Loucy (cell line): ENCODE measurements around the gene NNMT.

Experiments
- H2AFZ ChIP-seq: fragments of 200-600 bp; sonication (generic); 2 replicates; pipeline ENCODE4 v1.6.0; 2016; ENCODE audit warnings: antibody characterized with exemption, mild to moderate bottlenecking, low read length, moderate library complexity
- H3F3A ChIP-seq: fragments of 200-600 bp; 2 replicates; pipeline ENCODE4 v1.6.0; 2016; ENCODE audit warnings: antibody characterized with exemption, low read depth, mild to moderate bottlenecking
- H3K27me3 ChIP-seq: fragments of 200-600 bp; sonication (generic); 2 replicates; pipeline ENCODE4 v1.6.1; 2014; ENCODE audit warnings: low read length, mild to moderate bottlenecking; ENCODE audit not compliant: insufficient read depth, poor library complexity, severe bottlenecking
- H3K36me3 ChIP-seq: fragments of 200-600 bp; sonication (generic); 2 replicates; pipeline ENCODE4 v1.6.1; 2016; ENCODE audit warnings: low read length; ENCODE audit not compliant: insufficient read depth
- H3K4me1 ChIP-seq: fragments of 200-600 bp; sonication (generic); 2 replicates; pipeline ENCODE4 v1.5.1; 2014; ENCODE audit warnings: low read length, mild to moderate bottlenecking; ENCODE audit not compliant: insufficient read depth, poor library complexity, severe bottlenecking
- H3K4me2 ChIP-seq: fragments of 200-600 bp; sonication (generic); 2 replicates; pipeline ENCODE4 v1.6.0; 2014; ENCODE audit warnings: antibody characterized with exemption, low read length, low read depth, mild to moderate bottlenecking; ENCODE audit not compliant: poor library complexity, severe bottlenecking
- H3K4me3 ChIP-seq: fragments of 200-600 bp; sonication (generic); 2 replicates; pipeline ENCODE4 v1.5.1; 2014; ENCODE audit warnings: low read length, mild to moderate bottlenecking, mixed read lengths; ENCODE audit not compliant: poor library complexity, severe bottlenecking
- H3K79me2 ChIP-seq: fragments of 200-600 bp; sonication (generic); 2 replicates; pipeline ENCODE4 v1.6.1; 2014; ENCODE audit warnings: low read length; ENCODE audit not compliant: insufficient read depth
- H3K9ac ChIP-seq: fragments of 200-600 bp; sonication (generic); 2 replicates; pipeline ENCODE4 v1.6.0; 2014; ENCODE audit warnings: mild to moderate bottlenecking, low read depth, low read length, moderate library complexity; ENCODE audit not compliant: poor library complexity, severe bottlenecking
- H3K9me2 ChIP-seq: fragments of 200-600 bp; sonication (generic); replicated peaks from 2 replicates; pipeline ENCODE4 v1.6.1; 2016; ENCODE audit warnings: low read depth, low read length, mixed read lengths
- H3K9me3 ChIP-seq: fragments of 200-600 bp; sonication (generic); 2 replicates; pipeline ENCODE4 v1.6.1; 2014; ENCODE audit warnings: mild to moderate bottlenecking, antibody characterized with exemption, low read length, low read depth; ENCODE audit not compliant: insufficient read depth
- H4K20me1 ChIP-seq: fragments of 200-600 bp; sonication (generic); 2 replicates; pipeline ENCODE4 v1.6.0; 2014; ENCODE audit warnings: antibody characterized with exemption, low read length, mild to moderate bottlenecking; ENCODE audit not compliant: insufficient read depth, poor library complexity, severe bottlenecking
- EZH2phosphoT487 ChIP-seq: fragments of 200-600 bp; IDR thresholded peaks from 2 replicates; pipeline ENCODE4 v1.6.1; 2018; ENCODE audit warnings: antibody characterized with exemption, mild to moderate bottlenecking, moderate library complexity, borderline replicate concordance
- TF ChIP-seq, protein P1 (sequence below): fragments of 200-600 bp; sonication (generic); conservative IDR thresholded peaks from 2 replicates; pipeline ENCODE4 v1.5.1; 2014; ENCODE audit warnings: mild to moderate bottlenecking, antibody characterized with exemption, low read length

Gene NNMT

DNA sequence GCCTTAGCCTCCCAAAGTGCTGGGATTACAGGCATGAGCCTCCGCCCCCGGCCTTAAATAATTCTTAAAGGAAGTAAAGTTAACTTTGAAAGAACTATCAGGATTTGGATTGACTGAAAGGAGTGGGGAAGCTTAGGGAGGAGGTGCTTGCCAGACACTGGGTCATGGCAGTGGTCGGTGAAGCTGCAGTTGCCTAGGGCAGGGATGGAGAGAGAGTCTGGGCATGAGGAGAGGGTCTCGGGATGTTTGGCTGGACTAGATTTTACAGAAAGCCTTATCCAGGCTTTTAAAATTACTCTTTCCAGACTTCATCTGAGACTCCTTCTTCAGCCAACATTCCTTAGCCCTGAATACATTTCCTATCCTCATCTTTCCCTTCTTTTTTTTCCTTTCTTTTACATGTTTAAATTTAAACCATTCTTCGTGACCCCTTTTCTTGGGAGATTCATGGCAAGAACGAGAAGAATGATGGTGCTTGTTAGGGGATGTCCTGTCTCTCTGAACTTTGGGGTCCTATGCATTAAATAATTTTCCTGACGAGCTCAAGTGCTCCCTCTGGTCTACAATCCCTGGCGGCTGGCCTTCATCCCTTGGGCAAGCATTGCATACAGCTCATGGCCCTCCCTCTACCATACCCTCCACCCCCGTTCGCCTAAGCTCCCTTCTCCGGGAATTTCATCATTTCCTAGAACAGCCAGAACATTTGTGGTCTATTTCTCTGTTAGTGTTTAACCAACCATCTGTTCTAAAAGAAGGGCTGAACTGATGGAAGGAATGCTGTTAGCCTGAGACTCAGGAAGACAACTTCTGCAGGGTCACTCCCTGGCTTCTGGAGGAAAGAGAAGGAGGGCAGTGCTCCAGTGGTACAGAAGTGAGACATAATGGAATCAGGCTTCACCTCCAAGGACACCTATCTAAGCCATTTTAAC is at the start of gene NNMT:
NNMT (plus strand) TSS at position 724 of the 929 bp plus-strand sequence; CDS start at position 882, 158 bp downstream.
- Histone ChIP-seq H4K20me1 (no peaks in the 10 kb centered on the region), H2AFZ (no peak within 1 kb of the TSS; the same call in 1 of the 2 replicates), H3K4me3 (no peak within 1 kb of the TSS), H3K9me2 (no peaks in the 10 kb centered on the region), H3K36me3 (no peaks in the 10 kb centered on the region), H3K27me3 (no peaks in the 10 kb centered on the region), H3F3A (no peaks in the 10 kb centered on the region), H3K4me2 (no peak within 1 kb of the TSS), H3K4me1 (no peaks in the 10 kb centered on the region), H3K79me2 (no peaks in the 10 kb centered on the region), H3K9me3 (no peaks in the 10 kb centered on the region), H3K9ac (no peak within 1 kb of the TSS)
- TF ChIP-seq, protein P1, sequence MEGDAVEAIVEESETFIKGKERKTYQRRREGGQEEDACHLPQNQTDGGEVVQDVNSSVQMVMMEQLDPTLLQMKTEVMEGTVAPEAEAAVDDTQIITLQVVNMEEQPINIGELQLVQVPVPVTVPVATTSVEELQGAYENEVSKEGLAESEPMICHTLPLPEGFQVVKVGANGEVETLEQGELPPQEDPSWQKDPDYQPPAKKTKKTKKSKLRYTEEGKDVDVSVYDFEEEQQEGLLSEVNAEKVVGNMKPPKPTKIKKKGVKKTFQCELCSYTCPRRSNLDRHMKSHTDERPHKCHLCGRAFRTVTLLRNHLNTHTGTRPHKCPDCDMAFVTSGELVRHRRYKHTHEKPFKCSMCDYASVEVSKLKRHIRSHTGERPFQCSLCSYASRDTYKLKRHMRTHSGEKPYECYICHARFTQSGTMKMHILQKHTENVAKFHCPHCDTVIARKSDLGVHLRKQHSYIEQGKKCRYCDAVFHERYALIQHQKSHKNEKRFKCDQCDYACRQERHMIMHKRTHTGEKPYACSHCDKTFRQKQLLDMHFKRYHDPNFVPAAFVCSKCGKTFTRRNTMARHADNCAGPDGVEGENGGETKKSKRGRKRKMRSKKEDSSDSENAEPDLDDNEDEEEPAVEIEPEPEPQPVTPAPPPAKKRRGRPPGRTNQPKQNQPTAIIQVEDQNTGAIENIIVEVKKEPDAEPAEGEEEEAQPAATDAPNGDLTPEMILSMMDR, result no peak
- no peak for TF ChIP-seq EZH2phosphoT487

DNA sequence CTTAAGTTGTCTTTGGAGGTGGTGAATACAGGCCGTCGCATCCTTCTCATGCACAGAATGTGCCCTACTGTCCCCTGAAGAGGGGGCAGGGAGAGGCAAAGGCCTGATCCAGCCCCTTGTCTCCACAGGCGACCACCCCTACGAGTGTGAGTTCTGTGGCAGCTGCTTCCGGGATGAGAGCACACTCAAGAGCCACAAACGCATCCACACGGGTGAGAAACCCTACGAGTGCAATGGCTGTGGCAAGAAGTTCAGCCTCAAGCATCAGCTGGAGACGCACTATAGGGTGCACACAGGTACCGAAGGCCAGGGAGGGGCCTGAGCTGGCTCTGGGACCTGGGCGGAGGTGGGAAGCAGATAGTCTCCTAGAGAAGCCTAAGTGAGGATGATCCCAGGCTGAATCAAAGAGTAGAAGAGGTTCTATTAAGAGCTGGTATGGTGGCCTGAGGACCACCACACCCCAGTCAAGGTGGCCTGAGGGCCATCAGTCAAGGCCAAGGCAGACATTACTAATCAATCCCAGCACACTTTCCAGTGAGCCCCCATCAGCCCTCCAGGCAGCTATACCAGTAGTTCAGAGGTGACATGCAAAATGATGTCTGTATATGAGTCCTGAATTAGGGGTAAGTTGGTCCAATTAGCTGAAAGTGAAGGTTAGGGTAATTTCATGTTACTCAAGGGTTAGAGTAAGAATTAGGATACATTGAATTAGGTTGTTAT is 49.0 kb upstream of the NNMT start:
- Histone ChIP-seq H3K4me1 (no peaks in the 10 kb centered on the region), H2AFZ (no peak overlapping the region)

DNA sequence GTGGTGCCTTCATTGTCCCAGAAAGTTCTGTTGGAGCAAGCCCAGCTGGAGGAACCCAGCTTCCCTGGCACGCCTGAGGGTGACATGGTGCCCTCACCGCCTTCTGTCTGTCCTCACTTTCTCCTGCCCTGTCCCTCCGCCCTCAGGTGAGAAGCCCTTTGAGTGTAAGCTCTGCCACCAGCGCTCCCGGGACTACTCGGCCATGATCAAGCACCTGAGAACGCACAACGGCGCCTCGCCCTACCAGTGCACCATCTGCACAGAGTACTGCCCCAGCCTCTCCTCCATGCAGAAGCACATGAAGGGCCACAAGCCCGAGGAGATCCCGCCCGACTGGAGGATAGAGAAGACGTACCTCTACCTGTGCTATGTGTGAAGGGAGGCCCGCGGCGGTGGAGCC is 46.0 kb upstream of the NNMT start:
- H3K9me3 ChIP-seq, result no peaks in the 10 kb centered on the region
- no peaks in the 10 kb centered on the region for H4K20me1 ChIP-seq
- no peaks in the 10 kb centered on the region for H3K79me2 ChIP-seq
- no peak overlapping the region for H2AFZ ChIP-seq
- H3K4me2 ChIP-seq, result no peak overlapping the region
- H3K27me3 ChIP-seq, result no peaks in the 10 kb centered on the region
- TF ChIP-seq, protein P1, result no peak
- no peak for TF ChIP-seq EZH2phosphoT487
- no peaks in the 10 kb centered on the region for H3F3A ChIP-seq
- no peaks in the 10 kb centered on the region for H3K9me2 ChIP-seq
- no peaks in the 10 kb centered on the region for H3K4me1 ChIP-seq
- H3K36me3 ChIP-seq, result no peaks in the 10 kb centered on the region
- no peak overlapping the region for H3K9ac ChIP-seq
- H3K4me3 ChIP-seq, result no peak overlapping the region

More for the DNA sequence above, 49.0 kb upstream of the NNMT start:
- Histone ChIP-seq H3K4me3 (no peak overlapping the region), H3K27me3 (no peaks in the 10 kb centered on the region), H3K9me3 (no peaks in the 10 kb centered on the region), H3K4me2 (no peak overlapping the region), H4K20me1 (no peaks in the 10 kb centered on the region), H3K9ac (no peak overlapping the region), H3K9me2 (no peaks in the 10 kb centered on the region), H3K79me2 (no peaks in the 10 kb centered on the region), H3F3A (no peaks in the 10 kb centered on the region), H3K36me3 (no peaks in the 10 kb centered on the region)
- no peak for TF ChIP-seq EZH2phosphoT487
- TF ChIP-seq, protein P1, result no peak
